Heart left ventricle (tissue), 13 donors: ENCODE measurements around the gene CACNA1D.

Experiments
- CTCF ChIP-seq, 12 donors: fragments of 200-600 bp; sonication (generic) in 4 of 12; IDR thresholded peaks; one replicate each; pipeline versions ENCODE4 v1.5.0 to v1.8.0; 2018 to 2022; ENCODE audit warnings: antibody characterized with exemption in 12 of 12, mild to moderate bottlenecking in 5 of 12
- POLR2A ChIP-seq, 2 donors: fragments of 450-650 bp; IDR thresholded peaks; one replicate each; pipeline ENCODE4 v1.6.1; 2017; ENCODE audit warnings: antibody characterized with exemption in 2 of 2, mild to moderate bottlenecking in 2 of 2, moderate library complexity in 2 of 2
- donor health status: ischemic (EF 13 %, LVEDD 7.1; RV severe dilation, severe dysfunction).
- donor health status: DM: no; HTN: yes; CAD: no.
- donor health status: DM: no; HTN: no; CAD: no.
- donor health status: ischemic (EF 25% LVEDD 6.9; RV normal size, moderate dysfunction).
- donor health status: ischemic (EF 25% LVEDD 5.7; RV mildly dilated, moderate dysfunction).
- donor health status: ischemic (EF 35%, LVEDD 5.7; RV mildly dilated, moderate dysfunction).
- donor health status: nonischemic (EF 11% LVEDD 7.7; RV severe dilation, severe dysfunction).
- donor health status: DM: yes; HTN: yes; CAD: no.
- donor health status: PGD.
- donor health status: ischemic (EF 29% LVEDD 5.4; RV normal size, mild dysfunction).
- donor health status: nonischemic (EF 23%, LVEDD 6.1; RV moderate dilation, normal function).

DNA sequence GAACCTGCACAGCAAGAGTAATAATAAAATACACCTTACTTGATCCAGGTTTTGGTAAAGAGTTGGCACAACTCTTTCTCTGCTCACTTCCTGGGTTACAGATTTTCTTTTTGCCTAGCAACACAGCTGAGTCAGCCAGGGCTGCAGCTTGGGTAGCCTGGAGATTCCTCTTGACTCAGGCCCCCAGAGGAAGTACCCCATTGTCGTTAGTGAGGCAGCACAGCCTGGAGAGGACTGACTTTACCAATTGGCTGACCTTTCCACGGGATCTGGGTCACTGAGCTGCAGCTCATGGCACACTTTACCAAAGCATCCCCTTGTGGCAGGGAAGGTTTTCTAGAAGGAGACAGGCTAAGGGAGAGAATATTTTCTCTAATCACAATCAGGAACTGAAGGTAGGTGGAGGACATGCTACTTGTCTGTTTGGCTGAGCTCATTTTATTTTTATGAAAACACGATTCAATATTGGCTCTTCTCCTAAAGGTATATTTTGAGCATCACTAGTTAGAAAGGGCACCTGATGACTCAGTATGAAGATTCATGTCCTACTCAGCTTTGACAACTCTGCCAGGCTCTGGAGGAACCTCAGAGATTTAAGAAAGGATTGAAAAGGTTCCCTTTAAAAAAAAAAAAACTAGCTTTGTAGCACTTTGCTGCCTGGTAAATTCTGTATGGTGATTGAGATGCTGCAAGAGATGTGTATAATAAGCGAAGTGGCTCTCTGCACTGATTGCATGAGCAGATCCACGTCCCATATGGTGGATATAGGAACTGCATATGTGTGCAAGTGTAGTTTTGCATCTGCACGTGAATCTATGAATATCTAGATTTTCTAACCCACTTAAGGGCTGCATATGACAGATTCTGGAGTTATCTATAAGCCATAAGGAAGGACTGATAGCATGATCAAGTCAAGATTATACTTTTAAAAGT lies 227.0 kb downstream of the CACNA1D start:
- TF ChIP-seq POLR2A (IDR thresholded peaks at IDR 0.05) (no peak), CTCF (IDR thresholded peaks at IDR 0.05) (no peak)
